GM21737 (cell line): ENCODE measurements around the gene IMPA2.

Experiments used
- ATAC-seq: cut with Tn5 transposase; IDR thresholded peaks from one replicate; pipeline ENCODE4 v1.9.1; 2021; ENCODE audit warnings: mild to moderate bottlenecking, moderate library complexity; ENCODE audit not compliant: unreplicated experiment

IMPA2 gene

GRCh38 chr18:12046046-12046750, 64.9 kb downstream of the IMPA2 start:
- ATAC-seq: no peak

DNA sequence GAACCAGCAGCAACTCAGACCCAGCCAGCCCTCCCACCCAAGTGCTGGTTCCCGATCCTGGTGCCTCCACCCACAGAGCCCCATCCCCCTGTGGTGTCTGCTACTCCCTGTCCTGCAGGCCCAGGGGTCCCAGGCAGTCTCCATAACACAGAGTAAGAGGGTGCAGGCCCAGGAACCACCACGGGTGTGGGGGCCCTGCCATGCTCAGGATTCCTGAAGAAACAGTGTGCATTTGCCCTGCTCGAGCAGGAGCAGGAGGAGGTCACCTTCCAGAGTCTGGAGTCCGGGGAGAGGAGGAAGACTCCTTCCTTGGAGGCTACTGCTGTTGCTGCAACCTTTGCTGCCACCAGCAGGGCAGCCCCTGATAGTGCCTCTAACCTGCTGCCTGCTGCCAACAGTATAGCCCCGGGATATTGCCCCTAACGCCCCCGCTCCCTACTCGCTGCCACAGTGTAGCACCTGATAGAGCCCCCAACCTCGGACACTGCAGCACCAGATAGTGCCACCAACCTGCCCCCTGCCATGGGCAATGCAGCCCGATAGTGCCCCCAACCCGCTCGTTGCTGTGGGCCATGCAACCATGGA, 65.5 kb downstream of the IMPA2 start:
- no peak for ATAC-seq

- no peak for ATAC-seq
Measured at GRCh38 chr18:12048010-12048826, 66.9 kb downstream of the IMPA2 start.

GRCh38 chr18:12048827-12049175, 67.5 kb downstream of the IMPA2 start:
- no peak for ATAC-seq

DNA sequence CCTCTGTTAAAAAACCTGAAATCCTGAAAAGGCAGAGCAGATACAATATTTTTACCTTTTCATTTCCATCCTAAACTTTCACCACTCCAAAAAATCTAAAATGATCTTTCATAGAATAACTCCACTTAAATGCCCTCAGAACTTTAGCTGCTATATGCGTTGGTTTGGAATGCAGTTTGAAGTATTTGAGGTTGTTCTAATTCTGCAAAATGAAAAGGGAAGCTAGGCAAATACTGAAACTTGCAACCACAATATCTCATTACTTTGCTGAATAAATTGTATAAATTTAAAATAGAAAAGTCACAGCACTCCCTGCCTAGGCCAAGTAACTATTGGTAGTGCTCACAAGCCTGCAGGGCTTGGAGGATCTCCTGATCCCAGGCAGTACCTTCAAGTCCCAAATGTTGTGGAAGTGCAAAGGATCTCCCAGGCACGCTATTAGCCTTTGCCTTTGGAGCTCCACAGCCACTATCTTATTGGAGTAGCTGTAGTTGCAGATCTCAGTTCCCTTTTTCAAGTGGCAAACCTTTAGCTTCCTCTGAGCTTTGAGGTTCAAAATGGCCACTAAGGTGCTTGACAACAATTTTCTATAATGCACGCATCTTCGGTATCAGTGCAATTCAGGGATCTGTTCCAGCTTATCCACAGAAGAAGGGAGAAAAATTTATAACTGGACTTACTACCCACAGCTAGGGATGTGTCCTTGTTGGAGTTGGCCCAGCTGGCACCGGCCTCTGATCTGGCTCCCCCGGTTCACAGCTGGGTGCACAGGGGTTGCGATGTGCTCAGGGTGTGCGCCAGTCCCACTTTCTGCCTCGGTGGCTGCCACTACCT, 68.9 kb downstream of the IMPA2 start:
- ATAC-seq: peak; percentile 76

- no peak for ATAC-seq
Measured at GRCh38 chr18:12052866-12053265, 71.6 kb downstream of the IMPA2 start.

GRCh38 chr18:12053289-12053688, 72.0 kb downstream of the IMPA2 start:
- ATAC-seq: no peak

GRCh38 chr18:12056034-12056883, 75.0 kb downstream of the IMPA2 start:
- no peak for ATAC-seq

GRCh38 chr18:12056884-12057402, 75.6 kb downstream of the IMPA2 start:
- ATAC-seq: no peak

DNA sequence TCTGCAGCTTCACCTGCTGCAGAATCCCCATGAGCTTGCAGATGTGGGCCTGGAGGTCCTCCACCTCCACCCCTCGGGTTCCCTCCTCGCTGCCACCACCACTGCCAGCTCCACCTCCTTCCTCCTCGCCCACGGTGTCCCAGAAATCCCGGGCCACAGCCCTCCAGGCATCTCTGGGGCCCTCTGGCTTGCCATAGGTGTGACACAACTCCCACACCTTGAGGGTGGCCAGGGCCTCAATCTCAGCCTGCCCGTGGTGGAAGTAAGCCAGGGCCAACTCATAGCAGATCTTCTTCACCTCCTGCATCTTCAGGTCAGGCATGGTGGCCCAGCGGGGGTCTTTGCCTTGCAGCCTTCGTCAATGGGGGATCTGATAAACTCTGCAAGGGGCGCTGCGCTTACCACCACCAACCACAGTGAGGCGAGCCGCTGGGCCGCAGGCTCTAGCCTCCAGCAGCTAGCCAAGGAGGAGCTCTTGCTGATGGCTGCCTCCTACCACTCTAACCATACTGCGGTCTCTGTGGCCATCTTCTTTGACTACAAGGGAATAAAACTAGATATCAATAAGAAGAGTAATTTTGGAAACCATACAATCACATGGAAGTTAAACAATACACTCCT, 76.2 kb downstream of the IMPA2 start:
- no peak for ATAC-seq

DNA sequence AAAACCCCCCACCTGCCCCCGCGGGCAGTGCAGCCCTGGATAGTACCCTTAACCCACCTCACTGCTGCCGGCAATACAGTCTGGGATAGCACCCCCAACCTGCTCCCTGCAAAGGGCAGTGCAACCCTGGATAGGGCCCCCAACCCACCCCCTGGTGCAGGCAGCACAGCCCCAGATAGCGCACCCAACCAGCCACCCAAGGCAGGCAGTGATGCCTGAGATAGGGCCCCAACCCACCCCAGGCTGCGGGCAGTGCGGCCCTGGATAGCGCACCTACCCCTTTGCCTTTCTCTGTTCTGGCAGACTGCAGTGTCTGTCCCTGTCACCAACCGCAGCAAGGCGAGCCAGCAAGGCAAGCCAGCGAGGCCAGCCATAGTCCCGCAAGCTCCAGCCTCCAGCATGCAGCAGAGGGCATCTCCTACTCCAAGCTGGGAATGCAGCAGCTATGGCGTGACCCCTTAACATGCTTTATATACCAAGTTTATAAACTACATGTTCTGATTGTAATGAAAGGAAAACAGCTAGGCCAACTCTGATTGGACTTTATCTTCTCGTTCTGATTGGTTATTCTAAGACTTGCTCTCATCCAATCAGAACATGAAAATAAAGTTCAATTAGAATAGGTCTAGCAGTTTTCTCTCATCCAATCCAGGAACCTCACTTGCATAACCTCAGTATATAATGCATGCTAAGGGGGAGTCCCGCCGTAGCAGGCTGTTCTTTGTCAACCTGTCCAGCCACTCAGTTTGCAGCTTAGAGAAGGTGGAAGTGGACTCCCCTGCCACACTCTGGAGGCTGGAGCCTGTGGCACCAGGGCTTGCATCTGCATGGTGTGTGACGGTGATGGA, 78.3 kb downstream of the IMPA2 start:
- no peak for ATAC-seq

GRCh38 chr18:12060182-12060870, 79.0 kb downstream of the IMPA2 start:
- ATAC-seq: no peak

DNA sequence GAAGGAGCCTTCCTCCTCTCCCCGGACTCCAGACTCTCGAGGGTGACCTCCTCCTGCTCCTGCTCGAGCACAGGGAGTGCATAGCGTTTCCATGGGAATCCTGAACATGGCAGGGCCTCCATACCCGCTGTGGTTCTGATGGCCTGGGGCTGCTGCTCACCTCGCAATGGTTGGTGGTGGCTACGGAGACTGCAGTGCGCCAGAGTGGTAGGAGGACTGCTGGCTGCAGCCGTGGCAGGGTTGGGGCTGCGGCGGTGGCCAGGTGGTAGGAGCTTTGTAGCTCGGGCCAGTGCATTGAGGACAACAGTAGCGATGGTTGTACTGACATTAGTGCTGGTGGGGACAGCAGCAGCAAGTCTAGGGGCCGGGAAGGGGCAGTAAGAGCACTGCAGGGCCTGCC, 80.4 kb downstream of the IMPA2 start:
- ATAC-seq: no peak

- no peak for ATAC-seq
Measured at GRCh38 chr18:12062974-12063373, 81.7 kb downstream of the IMPA2 start.

GRCh38 chr18:12064086-12064763, 82.9 kb downstream of the IMPA2 start:
- no peak for ATAC-seq

- ATAC-seq: no peak
Measured at GRCh38 chr18:12065397-12065796, 84.1 kb downstream of the IMPA2 start.

GRCh38 chr18:12066910-12067511, 85.7 kb downstream of the IMPA2 start:
- no peak for ATAC-seq
